Left ventricle myocardium inferior (tissue), 1 donor: ENCODE results near the gene HMGN4. TPM values are rescaled to one million over a fixed set of nuclear protein-coding genes. Genes with fewer than 3 reads are reported as not detected.

Experiments
- DNase-seq: peaks from one replicate; pipeline ENCODE4 v3.0.0-alpha.2; 2020
- H3K27ac ChIP-seq: fragments of 200-600 bp; replicated peaks from 2 replicates; pipeline ENCODE4 v1.8.0; 2021
- H3K27me3 ChIP-seq: fragments of 200-600 bp; 2 replicates; pipeline ENCODE4 v1.8.0; 2021; ENCODE audit warnings: low read depth
- H3K36me3 ChIP-seq: fragments of 200-600 bp; 2 replicates; pipeline ENCODE4 v1.8.0; 2021
- H3K4me1 ChIP-seq: fragments of 200-600 bp; 2 replicates; pipeline ENCODE4 v1.8.0; 2021
- H3K4me3 ChIP-seq: fragments of 200-600 bp; 2 replicates; pipeline ENCODE4 v1.8.0; 2021; ENCODE audit warnings: mild to moderate bottlenecking, moderate library complexity
- H3K9me3 ChIP-seq: fragments of 200-600 bp; replicated peaks from 2 replicates; pipeline ENCODE4 v1.8.0; 2021
- intact Hi-C: fragments of 100-400 bp; cut with micrococcal nuclease; formaldehyde crosslinking; loops from one replicate; pipeline ENCODE4 v1.11.0; 2022
- total RNA-seq: library from RNA; stranded (reverse); fragmentation: NEBNext Ultra II Directional; extraction: Animal tissue kit (Norgen Biotek cat#: 25700); gene quantifications from one replicate; pipeline ENCODE4 v1.2.1, GENCODE V29; 2021
- TF ChIP-seq, protein P1 (sequence below): fragments of 200-600 bp; IDR thresholded peaks from 2 replicates; pipeline ENCODE4 v1.8.0; 2021; ENCODE audit warnings: antibody characterized with exemption, mild to moderate bottlenecking, borderline replicate concordance
- donor health status: DM: no; HTN: yes; CAD: no; lungs with severe emphysema.

The HMGN4 gene
- total RNA-seq, 1 donor from 2014 or later: 29.7 TPM

- H3K4me1 ChIP-seq: no peaks in the 10 kb centered on the region
- H3K27ac ChIP-seq: no peak overlapping the region
- TF ChIP-seq, protein P1, sequence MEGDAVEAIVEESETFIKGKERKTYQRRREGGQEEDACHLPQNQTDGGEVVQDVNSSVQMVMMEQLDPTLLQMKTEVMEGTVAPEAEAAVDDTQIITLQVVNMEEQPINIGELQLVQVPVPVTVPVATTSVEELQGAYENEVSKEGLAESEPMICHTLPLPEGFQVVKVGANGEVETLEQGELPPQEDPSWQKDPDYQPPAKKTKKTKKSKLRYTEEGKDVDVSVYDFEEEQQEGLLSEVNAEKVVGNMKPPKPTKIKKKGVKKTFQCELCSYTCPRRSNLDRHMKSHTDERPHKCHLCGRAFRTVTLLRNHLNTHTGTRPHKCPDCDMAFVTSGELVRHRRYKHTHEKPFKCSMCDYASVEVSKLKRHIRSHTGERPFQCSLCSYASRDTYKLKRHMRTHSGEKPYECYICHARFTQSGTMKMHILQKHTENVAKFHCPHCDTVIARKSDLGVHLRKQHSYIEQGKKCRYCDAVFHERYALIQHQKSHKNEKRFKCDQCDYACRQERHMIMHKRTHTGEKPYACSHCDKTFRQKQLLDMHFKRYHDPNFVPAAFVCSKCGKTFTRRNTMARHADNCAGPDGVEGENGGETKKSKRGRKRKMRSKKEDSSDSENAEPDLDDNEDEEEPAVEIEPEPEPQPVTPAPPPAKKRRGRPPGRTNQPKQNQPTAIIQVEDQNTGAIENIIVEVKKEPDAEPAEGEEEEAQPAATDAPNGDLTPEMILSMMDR: no peak
- DNase-seq: no peak
- no peak overlapping the region for H3K4me3 ChIP-seq
- intact Hi-C loops: no loop called here
- H3K27me3 ChIP-seq: peaks cover 6% of the 10 kb centered on the region
- no peaks in the 10 kb centered on the region for H3K36me3 ChIP-seq
- H3K9me3 ChIP-seq: no peaks in the 10 kb centered on the region
These were observed 42.9 kb upstream of the HMGN4 start for GRCh38 chr6:26495281-26495680.

DNA sequence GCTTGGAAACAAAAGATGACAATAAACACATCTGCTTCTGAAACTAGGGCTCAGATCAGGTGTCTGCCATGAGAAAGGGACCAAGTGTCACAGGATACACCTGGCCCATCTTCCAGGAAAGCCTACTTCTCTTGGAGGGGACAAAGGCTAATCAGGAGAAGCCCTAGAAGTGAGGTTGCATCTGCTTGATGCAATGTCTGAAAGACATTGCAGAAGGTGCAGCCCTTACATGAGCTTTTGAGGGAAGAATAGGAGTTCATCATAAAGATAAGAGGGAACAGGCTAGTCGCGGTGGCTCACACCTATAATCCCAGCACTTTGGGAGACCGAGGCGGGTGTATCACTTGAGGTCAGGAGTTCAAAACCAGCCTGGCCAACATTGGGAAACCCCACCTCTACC, 40.6 kb upstream of the HMGN4 start:
- intact Hi-C loops: no loop called here
- no peak overlapping the region for H3K27ac ChIP-seq
- TF ChIP-seq, protein P1: no peak
- H3K4me3 ChIP-seq: no peak overlapping the region
- peaks cover 29% of the 10 kb centered on the region for H3K27me3 ChIP-seq
- no peak for DNase-seq
- H3K4me1 ChIP-seq: peaks cover 12% of the 10 kb centered on the region
- H3K36me3 ChIP-seq: no peaks in the 10 kb centered on the region
- H3K9me3 ChIP-seq: no peaks in the 10 kb centered on the region

- peaks cover 12% of the 10 kb centered on the region for H3K4me1 ChIP-seq
- no peak for DNase-seq
- intact Hi-C loops: no loop called here
- no peak within 1 kb of the TSS for H3K4me3 ChIP-seq
- no peaks in the 10 kb centered on the region for H3K9me3 ChIP-seq
- TF ChIP-seq, protein P1: no peak
- no peaks in the 10 kb centered on the region for H3K36me3 ChIP-seq
- peaks cover 53% of the 10 kb centered on the region for H3K27me3 ChIP-seq
- no peak within 1 kb of the TSS for H3K27ac ChIP-seq
These were observed 38.1 kb upstream of the HMGN4 start, which contains the start of gene BTN1A1 for GRCh38 chr6:26500102-26500501. Gene BTN1A1, plus strand, starts transcription at chr6:26500303. Its CDS starts 984 bp downstream, at chr6:26501287.

DNA sequence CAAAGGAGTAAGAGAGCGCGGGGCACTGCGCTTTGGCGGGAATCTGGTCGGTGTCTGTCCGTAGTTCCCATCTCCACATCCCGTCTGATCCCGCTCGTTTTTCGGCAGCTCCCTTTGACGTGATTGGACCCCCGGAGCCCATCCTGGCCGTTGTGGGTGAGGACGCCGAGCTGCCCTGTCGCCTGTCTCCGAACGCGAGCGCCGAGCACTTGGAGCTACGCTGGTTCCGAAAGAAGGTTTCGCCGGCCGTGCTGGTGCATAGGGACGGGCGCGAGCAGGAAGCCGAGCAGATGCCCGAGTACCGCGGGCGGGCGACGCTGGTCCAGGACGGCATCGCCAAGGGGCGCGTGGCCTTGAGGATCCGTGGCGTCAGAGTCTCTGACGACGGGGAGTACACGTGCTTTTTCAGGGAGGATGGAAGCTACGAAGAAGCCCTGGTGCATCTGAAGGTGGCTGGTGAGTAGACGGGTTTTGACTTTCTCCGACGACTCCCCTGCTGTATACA, 36.6 kb upstream of the HMGN4 start:
- intact Hi-C loops: no loop called here
- Histone ChIP-seq H3K9me3 (no peaks in the 10 kb centered on the region), H3K4me1 (peaks cover 12% of the 10 kb centered on the region), H3K4me3 (peak overlapping the region; percentile 60), H3K27ac (no peak overlapping the region), H3K36me3 (no peaks in the 10 kb centered on the region), H3K27me3 (peaks cover 53% of the 10 kb centered on the region)
- peak; percentile 27 for DNase-seq
- TF ChIP-seq, protein P1: no peak

GRCh38 chr6:26502165-26502564, 36.0 kb upstream of the HMGN4 start:
- DNase-seq: no peak
- TF ChIP-seq, protein P1: no peak
- H3K4me3 ChIP-seq: peak overlapping the region; percentile 60

More at GRCh38 chr6:26502165-26502564, 36.0 kb upstream of the HMGN4 start:
- Histone ChIP-seq H3K9me3 (no peaks in the 10 kb centered on the region), H3K36me3 (no peaks in the 10 kb centered on the region), H3K27me3 (peaks cover 53% of the 10 kb centered on the region), H3K27ac (no peak overlapping the region), H3K4me1 (peaks cover 12% of the 10 kb centered on the region)
- intact Hi-C loops: no loop called here
